Measurements from ENCODE around the gene ATP2C2.

Gene ATP2C2

GRCh38 chr16:84486551-84487235, 118.4 kb downstream of the ATP2C2 start:
- no peak overlapping the region for H3K4me3 ChIP-seq
- H3K27ac ChIP-seq, result no peak overlapping the region
- peaks cover 38 to 78% (median 65%) of the 10 kb centered on the region in 3 donors for H3K36me3 ChIP-seq
- H3K27me3 ChIP-seq, result no peaks in the 10 kb centered on the region
- no peak for DNase-seq
- TF ChIP-seq CTCF (IDR thresholded peaks at IDR 0.05), result no peak
- H3K9me3 ChIP-seq, result no peaks in the 10 kb centered on the region
- intact Hi-C loops (cut with DNase I; ENCODE audit: low total_unique reads), result no loop called here
- H3K4me1 ChIP-seq, result no peaks in the 10 kb centered on the region

- Histone ChIP-seq H3K27ac (no peak overlapping the region), H3K9me3 (no peaks in the 10 kb centered on the region), H3K4me3 (no peak overlapping the region), H3K36me3 (peaks cover 36 to 74% (median 58%) of the 10 kb centered on the region in 3 donors), H3K27me3 (no peaks in the 10 kb centered on the region), H3K4me1 (no peaks in the 10 kb centered on the region)
- no peak for DNase-seq
- intact Hi-C loops (cut with DNase I; ENCODE audit: low total_unique reads), result no loop called here
- no peak for TF ChIP-seq CTCF (IDR thresholded peaks at IDR 0.05)
These were observed 119.0 kb downstream of the ATP2C2 start for GRCh38 chr16:84487358-84487757.

GRCh38 chr16:84489131-84489530, 120.8 kb downstream of the ATP2C2 start:
- Histone ChIP-seq H3K27ac (no peak overlapping the region), H3K4me3 (no peak overlapping the region), H3K9me3 (no peaks in the 10 kb centered on the region), H3K4me1 (no peaks in the 10 kb centered on the region), H3K36me3 (peaks cover 46 to 73% (median 59%) of the 10 kb centered on the region in 3 donors), H3K27me3 (no peaks in the 10 kb centered on the region)
- intact Hi-C loops (cut with DNase I; ENCODE audit: low total_unique reads), result no loop called here
- DNase-seq, result no peak
- TF ChIP-seq CTCF (IDR thresholded peaks at IDR 0.05), result no peak

GRCh38 chr16:84495506-84495905, 127.2 kb downstream of the ATP2C2 start:
- Histone ChIP-seq H3K36me3 (peaks cover 49 to 77% (median 53%) of the 10 kb centered on the region in 3 donors), H3K4me3 (no peak overlapping the region), H3K27me3 (no peaks in the 10 kb centered on the region), H3K9me3 (no peaks in the 10 kb centered on the region), H3K4me1 (no peaks in the 10 kb centered on the region), H3K27ac (no peak overlapping the region)
- intact Hi-C loops (cut with DNase I; ENCODE audit: low total_unique reads), result no loop called here
- no peak for DNase-seq
- no peak for TF ChIP-seq CTCF (IDR thresholded peaks at IDR 0.05)

- Histone ChIP-seq H3K4me1 (no peaks in the 10 kb centered on the region), H3K27ac (no peak overlapping the region), H3K36me3 (peaks cover 49 to 77% (median 50%) of the 10 kb centered on the region in 3 donors), H3K4me3 (no peak overlapping the region), H3K9me3 (no peaks in the 10 kb centered on the region), H3K27me3 (no peaks in the 10 kb centered on the region)
- intact Hi-C loops (cut with DNase I; ENCODE audit: low total_unique reads), result no loop called here
- TF ChIP-seq CTCF (IDR thresholded peaks at IDR 0.05), result no peak
- peak in 1 of 2 donors; percentile 3 for DNase-seq
These were observed 128.7 kb downstream of the ATP2C2 start for GRCh38 chr16:84496991-84497390.

Data from tibial artery (tissue), 4 donors.